Measurements from ENCODE around the gene PTTG1.

DNA sequence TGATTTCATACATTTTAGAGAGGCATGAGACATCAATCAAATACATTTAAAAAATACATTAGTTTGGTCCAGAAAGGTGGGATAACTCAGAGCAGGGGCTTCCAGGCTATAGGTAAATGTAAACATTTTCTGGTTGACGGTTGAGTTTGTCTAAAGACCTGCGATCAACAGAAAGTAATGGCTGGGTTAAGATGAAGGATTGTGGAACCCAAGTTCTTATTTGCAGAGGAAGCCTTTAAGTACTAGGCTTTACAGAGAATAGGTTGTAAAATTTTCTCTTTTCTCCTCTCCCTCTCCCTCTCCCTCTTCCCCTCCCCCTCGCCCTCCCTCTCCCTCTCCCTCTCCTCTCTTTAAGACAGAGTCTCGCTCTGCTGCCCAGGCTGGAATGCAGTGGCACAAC lies 50.8 kb downstream of the PTTG1 start:
- TF ChIP-seq POLR2AphosphoS5 (IDR thresholded peaks at IDR 0.05; ENCODE audit: low read depth, low read length), result peak; percentile 61
- no peak for TF ChIP-seq POLR2A (IDR thresholded peaks at IDR 0.05; ENCODE audit: low read depth, low read length)
- no peak for TF ChIP-seq TAF1 (IDR thresholded peaks at IDR 0.05; ENCODE audit: low read depth, low read length)
- TF ChIP-seq SPI1 (IDR thresholded peaks at IDR 0.05; ENCODE audit: low read depth, low read length), result no peak
- no peak for TF ChIP-seq POU2F2 (IDR thresholded peaks at IDR 0.05; ENCODE audit: low read depth, low read length)
- no peak for TF ChIP-seq PAX5 (IDR thresholded peaks at IDR 0.05; ENCODE audit: insufficient read depth, low read length, severe bottlenecking)

Data from GM12891 (cell line).